Brain microvascular endothelial cell (primary cell): ENCODE data around the gene RAC3.

Source experiments
- DNase-seq: peaks from one replicate; pipeline ENCODE4 v3.0.0-alpha.2; 2020
- H3K27ac ChIP-seq: fragments of 250-450 bp; sonication (Bioruptor Pico); 2 replicates; pipeline ENCODE4 v1.5.1; 2020; ENCODE audit warnings: mild to moderate bottlenecking, moderate library complexity
- H3K27me3 ChIP-seq: fragments of 250-450 bp; sonication (Bioruptor Pico); replicated peaks from 2 replicates; pipeline ENCODE4 v1.5.1; 2020; ENCODE audit warnings: mild to moderate bottlenecking
- H3K36me3 ChIP-seq: fragments of 250-450 bp; sonication (Bioruptor Pico); replicated peaks from 2 replicates; pipeline ENCODE4 v1.5.1; 2020; ENCODE audit warnings: mild to moderate bottlenecking
- H3K4me3 ChIP-seq: 2 replicates; pipeline ENCODE4 v1.5.1; 2011; ENCODE audit warnings: low read depth, mild to moderate bottlenecking, control low read depth, low read length, moderate library complexity
- in situ Hi-C: cut with HindIII; loops from 2 replicates; pipeline ENCODE4 v1.10.0; 2017; ENCODE audit warnings: low sequenced_read_pairs, low pct_ligation_motif_present
- TF ChIP-seq, protein P1 (sequence below): IDR thresholded peaks from 2 replicates; pipeline ENCODE4 v1.5.1; 2011; ENCODE audit warnings: low read depth, mild to moderate bottlenecking, moderate library complexity, low read length, control low read depth, inconsistent platforms; ENCODE audit errors: missing control alignments

Gene RAC3

DNA sequence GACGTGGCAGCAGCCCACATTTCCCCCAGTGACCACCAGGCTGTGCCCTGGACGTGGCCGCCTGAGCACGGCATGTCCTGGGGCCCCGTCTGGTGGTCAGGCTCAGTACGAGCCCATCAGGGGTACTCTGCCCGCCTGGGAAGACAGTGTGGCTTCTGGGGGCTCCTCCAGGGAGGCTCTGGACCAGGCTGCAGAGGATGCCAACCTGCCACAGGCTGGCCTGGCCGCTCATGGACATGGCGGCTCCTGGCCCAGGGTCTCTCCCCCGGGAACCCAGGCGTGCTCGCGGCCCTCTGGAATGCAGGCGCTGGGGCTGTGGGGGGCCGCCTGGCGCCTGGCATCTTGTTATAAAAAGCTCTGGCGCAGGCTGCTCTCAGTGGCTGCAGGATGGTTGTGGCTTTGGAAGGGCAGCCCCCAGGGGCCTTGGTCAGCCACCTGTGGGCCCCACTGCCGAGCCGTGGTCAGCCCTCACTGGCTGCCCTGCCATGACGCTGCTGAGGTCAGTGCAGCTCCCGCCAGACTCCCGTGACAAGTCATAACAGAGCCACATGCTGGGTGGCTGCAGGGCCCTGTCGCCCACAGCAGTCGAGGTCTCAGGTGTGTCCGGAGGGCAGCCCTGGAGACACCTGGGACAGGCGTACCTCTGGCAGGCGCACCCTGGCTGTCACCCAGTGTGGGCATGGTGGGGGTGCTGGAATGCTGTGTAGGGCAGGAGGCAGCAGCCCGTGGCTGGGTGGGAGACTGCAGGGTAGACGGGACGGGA is 23.8 kb upstream of the RAC3 start:
- in situ Hi-C loops: no loop called here
- no peaks in the 10 kb centered on the region for H3K27me3 ChIP-seq
- no peak overlapping the region for H3K27ac ChIP-seq
- no peak for DNase-seq
- H3K4me3 ChIP-seq: no peak overlapping the region
- H3K36me3 ChIP-seq: no peaks in the 10 kb centered on the region
- TF ChIP-seq, protein P1, sequence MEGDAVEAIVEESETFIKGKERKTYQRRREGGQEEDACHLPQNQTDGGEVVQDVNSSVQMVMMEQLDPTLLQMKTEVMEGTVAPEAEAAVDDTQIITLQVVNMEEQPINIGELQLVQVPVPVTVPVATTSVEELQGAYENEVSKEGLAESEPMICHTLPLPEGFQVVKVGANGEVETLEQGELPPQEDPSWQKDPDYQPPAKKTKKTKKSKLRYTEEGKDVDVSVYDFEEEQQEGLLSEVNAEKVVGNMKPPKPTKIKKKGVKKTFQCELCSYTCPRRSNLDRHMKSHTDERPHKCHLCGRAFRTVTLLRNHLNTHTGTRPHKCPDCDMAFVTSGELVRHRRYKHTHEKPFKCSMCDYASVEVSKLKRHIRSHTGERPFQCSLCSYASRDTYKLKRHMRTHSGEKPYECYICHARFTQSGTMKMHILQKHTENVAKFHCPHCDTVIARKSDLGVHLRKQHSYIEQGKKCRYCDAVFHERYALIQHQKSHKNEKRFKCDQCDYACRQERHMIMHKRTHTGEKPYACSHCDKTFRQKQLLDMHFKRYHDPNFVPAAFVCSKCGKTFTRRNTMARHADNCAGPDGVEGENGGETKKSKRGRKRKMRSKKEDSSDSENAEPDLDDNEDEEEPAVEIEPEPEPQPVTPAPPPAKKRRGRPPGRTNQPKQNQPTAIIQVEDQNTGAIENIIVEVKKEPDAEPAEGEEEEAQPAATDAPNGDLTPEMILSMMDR: peak; percentile 62

DNA sequence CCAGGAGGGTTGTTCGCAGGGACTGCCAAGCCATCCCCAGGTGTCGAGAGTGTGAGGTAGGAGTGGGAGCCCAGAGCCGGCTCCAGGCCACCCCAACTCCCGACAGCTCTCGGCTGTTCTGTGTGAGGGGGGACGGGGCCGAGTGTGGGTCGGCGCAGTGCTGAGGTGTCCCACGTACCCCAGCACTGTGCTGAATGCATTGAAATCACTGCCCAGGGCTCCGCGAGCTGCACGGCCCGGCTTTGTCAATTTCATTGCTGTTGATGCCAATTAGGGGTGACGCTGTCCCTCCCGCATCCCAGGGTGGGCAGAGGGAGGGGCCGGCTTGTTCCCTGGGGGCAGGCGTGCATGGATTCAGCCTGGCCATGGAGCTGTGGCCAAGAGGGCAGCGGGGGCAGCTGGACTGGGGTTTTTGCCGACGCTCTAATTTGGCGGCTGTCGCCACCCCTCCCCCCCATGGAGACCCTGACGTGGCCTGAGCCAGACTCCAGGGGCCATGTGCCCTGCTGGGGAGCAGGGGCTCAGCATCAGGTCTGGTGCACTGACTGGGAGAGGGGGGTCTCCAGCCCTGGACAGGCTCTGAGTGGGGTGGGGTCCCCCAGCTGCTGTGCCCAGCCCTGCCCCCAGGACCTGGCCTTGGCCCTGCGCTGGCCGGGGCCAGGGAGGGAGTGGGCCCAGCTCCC is 23.1 kb upstream of the RAC3 start:
- Histone ChIP-seq H3K27me3 (no peaks in the 10 kb centered on the region), H3K4me3 (no peak overlapping the region), H3K36me3 (no peaks in the 10 kb centered on the region), H3K27ac (no peak overlapping the region)
- TF ChIP-seq, protein P1: no peak
- DNase-seq: no peak
- in situ Hi-C loops: no loop called here

DNA sequence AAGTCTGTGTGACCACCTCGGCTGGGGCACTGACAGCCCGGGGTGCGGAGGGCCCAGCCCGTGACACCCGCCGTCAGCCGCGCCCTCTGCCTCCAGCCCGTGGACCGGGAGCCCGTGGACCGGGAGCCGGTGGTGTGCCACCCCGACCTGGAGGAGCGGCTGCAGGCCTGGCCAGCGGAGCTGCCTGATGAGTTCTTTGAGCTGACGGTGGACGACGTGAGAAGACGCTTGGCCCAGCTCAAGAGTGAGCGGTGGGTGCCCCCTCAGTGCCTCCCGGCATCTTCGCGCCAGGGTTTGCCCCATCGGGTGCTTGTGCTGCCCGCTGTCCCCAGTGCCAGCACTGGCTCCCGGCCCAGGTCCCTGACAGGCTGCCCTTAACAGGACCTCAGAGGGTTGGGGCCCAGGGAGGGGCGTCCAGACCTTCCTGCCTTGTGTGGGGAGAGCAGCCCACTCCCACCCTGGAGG is 22.5 kb upstream of the RAC3 start:
- no peaks in the 10 kb centered on the region for H3K27me3 ChIP-seq

GRCh38 chr17:82009413-82009812 is 22.1 kb upstream of the RAC3 start:
- DNase-seq: no peak
- no peak overlapping the region for H3K4me3 ChIP-seq
- in situ Hi-C loops: no loop called here
- TF ChIP-seq, protein P1: no peak
- H3K36me3 ChIP-seq: no peaks in the 10 kb centered on the region
- H3K27me3 ChIP-seq: no peaks in the 10 kb centered on the region
- H3K27ac ChIP-seq: no peak overlapping the region

More for the DNA sequence above, 22.5 kb upstream of the RAC3 start:
- no peak overlapping the region for H3K27ac ChIP-seq
- H3K4me3 ChIP-seq: no peak overlapping the region
- no peaks in the 10 kb centered on the region for H3K36me3 ChIP-seq
- TF ChIP-seq, protein P1: no peak
- in situ Hi-C loops: no loop called here
- DNase-seq: no peak

GRCh38 chr17:82010575-82011525 is 20.6 kb upstream of the RAC3 start:
- Histone ChIP-seq H3K27ac (no peak overlapping the region), H3K4me3 (no peak overlapping the region), H3K27me3 (no peaks in the 10 kb centered on the region), H3K36me3 (no peaks in the 10 kb centered on the region)
- TF ChIP-seq, protein P1: no peak
- no peak for DNase-seq
- in situ Hi-C loops: no loop called here
